GM18868 (cell line): ENCODE data around the gene DGKZ.

Source experiments
- ATAC-seq: cut with Tn5 transposase; IDR thresholded peaks from one replicate; pipeline ENCODE4 v1.9.1; 2021; ENCODE audit warnings: mild to moderate bottlenecking, moderate library complexity; ENCODE audit not compliant: unreplicated experiment

The DGKZ gene

DNA sequence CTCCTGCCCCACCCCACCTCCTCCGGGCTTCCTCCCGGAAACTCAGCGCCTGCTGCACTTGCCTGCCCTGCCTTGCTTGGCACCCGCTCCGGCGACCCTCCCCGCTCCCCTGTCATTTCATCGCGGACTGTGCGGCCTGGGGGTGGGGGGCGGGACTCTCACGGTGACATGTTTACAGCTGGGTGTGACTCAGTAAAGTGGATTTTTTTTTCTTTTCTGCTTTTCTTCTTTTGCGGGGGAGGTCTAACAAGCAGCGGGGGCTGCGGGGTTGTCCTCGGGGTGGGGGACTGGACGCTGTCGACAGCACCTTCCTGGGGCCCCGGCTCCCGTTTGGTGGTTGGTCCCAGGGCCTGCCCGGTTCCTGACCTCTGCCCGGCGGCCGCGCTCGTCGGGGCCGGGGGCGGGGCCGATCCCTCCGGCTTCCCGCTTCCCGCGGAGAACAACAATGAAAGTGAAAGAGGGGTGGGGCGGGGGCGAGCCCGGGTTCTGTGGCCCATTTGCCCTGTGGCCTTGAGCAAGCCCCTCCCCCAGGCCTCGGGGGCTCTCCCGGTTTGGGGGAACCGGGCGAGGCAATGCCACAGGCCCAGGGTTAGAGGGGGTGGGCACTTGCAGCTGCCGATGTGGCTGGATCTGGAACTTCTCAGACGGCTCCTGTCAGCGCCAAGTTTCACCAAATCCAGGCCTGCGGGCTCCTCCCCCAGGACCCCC lies 33.2 kb downstream of the DGKZ start:
- no peak for ATAC-seq

DNA sequence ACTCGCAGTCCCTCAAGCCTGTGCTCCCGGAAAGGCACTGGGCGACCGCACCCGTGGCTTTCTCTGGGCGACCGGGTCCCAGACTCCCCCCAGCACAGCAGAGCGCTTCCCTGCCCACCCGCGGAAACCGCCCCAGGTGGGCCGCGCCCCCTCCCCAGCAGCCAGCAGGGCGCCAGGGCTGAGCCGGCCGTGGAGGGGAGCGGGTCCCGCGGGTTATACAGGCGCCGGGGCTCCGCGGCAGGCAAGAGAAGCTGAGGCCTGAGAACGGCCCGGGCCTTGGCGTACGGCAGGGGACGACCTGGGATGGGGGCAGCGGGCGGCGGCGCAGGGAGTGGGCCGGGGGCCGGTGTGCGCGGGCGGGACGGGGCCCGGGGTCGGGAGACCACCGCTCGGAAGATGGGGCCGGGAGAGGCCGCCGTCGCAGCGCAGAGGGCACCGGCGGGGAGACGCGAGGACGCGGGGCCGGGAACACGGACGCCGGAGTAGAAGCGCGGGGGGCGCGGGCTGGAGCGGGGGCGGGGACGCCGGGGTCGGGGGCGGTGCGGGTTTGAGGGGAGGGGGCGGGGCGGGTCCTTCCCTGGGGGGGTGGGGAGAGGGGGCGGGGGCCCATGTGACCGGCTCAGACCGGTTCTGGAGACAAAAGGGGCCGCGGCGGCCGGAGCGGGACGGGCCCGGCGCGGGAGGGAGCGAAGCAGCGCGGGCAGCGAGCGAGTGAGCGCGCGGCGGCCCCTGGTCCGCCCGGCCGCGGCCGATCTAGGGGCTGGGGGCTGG lies 34.0 kb downstream of the DGKZ start, which contains the start of gene MDK:
Gene MDK, plus strand, starts transcription at position 622 of the 771 bp plus-strand sequence. CDS start 389 bp downstream, outside the sequence.
- no peak for ATAC-seq

DNA sequence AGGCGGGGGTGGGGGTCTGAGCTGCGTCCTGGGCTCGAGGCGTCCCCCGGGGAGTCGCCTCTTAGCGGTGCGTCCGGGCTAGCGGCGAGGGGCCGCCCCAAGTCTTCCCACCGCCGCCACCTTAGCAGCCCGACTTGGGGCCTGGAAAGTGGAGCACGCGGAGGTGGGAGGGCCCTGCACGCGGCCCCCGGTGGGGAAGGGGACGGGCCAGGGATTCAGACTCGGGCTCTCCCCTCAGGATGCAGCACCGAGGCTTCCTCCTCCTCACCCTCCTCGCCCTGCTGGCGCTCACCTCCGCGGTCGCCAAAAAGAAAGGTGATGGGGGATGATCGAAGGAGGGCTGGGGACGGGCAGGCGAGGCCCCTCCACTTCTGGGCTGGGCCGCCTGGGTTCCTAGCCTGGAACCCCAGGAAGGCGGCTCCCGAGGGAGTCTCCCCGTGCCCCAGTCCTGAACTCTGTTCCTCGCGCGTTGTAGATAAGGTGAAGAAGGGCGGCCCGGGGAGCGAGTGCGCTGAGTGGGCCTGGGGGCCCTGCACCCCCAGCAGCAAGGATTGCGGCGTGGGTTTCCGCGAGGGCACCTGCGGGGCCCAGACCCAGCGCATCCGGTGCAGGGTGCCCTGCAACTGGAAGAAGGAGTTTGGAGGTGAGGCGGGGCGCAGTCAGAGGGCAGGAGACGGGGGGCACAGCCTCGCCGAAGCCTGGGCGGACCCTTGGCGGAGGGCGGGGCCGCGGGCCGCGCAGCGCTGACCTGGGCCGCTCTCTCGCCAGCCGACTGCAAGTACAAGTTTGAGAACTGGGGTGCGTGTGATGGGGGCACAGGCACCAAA lies 34.8 kb downstream of the DGKZ start:
- no peak for ATAC-seq

DNA sequence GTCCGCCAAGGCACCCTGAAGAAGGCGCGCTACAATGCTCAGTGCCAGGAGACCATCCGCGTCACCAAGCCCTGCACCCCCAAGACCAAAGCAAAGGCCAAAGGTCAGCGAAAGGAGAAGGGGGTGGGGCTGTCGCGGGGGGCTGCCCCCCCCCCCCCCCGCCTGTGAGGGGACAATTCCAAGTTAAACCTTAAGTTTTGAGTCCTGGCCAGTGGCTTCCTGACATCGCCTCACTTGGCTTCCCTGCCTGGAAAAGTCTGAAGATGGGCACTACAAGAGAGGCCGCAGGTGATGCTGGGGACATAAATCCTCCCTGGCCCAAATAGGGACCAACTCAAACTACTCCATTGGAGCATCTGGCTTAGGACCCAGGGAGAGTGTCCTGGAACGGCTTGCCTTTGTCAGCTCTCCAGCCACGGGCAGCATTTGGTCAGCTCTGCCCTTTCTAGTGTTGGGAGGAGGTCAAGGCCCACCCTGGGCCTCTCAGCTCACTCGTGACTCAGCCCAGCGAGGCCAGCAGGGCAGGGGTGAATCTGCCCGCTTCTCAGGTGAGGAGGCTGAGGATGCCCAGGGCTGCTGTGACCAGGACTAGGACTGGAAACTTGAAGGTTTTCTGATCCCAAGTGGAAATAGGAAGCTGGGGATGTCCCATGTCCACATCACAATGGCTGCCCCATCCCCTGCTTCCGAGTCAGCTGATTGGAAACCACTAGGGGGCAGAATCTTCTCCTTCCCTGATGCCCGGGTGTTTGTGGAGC lies 35.6 kb downstream of the DGKZ start:
- ATAC-seq: no peak

DNA sequence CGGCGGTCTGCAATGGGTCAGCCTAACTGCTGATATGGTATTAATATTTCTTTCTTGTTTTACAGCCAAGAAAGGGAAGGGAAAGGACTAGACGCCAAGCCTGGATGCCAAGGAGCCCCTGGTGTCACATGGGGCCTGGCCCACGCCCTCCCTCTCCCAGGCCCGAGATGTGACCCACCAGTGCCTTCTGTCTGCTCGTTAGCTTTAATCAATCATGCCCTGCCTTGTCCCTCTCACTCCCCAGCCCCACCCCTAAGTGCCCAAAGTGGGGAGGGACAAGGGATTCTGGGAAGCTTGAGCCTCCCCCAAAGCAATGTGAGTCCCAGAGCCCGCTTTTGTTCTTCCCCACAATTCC lies 36.1 kb downstream of the DGKZ start:
- no peak for ATAC-seq

DNA sequence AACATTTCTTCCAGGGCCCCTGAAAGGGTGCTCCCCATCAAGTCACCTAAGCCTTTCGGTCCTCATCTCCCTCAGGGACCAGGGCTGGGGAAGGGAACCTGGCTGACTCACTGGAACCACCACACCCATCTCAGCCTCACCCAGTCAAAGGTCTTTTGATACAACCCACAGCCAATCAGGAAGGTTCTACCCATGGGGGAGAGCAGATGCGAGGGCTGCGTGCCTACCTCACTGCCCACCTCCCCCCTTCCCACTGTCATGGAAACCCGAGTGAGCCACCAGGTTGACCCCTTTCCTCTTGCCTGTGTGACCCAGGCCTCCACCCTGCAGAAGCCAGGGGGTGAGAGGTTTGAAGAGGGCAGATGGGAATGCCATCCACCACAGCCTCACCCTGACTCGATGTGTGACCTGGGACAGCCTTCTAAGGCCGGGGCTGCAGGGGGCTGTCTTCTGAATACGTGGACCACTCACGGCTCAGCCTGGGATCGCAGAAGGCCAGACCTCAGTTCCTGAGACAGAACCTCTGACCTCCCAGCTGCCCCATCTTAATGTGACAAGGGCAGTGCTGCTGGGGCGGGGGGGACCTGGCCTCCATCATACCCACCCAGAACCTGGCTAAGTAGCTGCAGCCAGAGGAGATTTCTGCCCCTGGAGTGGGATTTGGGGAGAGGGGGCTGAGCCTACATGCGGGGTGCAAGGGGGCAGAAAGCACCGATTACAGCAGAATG lies 36.9 kb downstream of the DGKZ start:
- no peak for ATAC-seq

DNA sequence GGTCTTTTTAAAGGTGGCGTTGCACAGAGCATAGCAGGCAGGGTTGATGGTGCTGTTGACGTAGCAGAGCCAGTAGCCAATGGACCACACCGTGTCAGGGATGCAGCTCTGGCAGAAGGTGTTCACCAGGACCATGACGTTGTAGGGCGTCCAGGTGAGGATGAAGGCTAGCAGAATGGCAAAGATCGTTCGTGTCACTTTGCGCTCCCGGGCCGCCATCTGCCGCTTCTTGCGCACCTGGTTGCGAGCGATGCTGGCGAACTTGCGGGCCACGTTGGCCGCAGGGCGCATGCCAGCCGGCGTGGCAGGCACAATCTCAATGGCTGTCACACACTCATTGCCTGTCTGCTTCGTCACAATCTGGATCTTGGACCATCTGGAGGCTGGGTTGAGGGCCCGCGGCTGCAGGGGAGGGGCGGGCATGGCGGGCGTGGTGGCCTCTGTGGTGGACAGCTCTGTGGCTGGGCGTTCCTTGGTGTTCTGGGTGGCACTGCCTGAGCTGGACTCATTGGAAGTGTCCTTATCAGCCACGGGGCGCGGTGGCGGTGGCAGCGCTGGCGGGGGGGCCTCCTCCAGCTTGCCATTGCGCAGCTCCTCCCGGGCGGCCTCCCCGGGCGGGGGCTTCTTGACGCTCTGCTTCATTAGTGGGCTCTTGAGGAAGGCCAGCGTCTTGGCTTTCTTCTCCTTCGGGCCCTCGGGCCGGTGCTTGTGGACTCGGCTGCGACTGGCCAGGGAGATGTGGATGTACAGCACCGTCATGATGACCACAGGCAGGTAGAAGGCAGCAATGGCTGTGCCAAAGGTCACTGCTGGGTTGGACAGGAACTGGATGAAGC lies 38.1 kb downstream of the DGKZ start:
- ATAC-seq: no peak

DNA sequence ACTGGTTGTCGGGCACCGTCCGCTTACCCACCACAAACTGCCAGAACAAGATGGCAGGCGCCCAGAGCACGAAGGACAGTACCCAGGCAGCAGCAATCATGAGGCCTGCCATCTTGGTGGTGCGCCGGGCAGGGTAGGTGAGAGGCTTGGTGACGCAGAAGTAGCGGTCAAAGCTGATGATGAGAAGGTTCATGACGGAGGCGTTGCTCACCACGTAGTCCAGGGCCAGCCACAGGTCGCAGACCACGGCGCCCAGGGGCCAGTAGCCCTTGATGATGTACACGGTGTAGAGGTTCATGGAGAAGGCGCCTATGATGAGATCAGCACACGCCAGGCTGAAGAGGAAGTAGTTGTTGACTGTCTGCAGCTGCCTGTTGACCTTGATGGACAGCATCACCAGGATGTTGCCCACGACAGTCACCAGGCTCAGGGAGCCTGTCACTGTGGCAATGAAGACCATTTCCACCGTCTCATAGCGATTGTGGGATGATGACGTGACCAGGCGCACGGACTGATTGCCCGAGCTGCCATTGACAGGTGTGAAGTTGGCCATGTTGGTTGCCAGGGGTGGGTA lies 38.8 kb downstream of the DGKZ start:
- no peak for ATAC-seq

DNA sequence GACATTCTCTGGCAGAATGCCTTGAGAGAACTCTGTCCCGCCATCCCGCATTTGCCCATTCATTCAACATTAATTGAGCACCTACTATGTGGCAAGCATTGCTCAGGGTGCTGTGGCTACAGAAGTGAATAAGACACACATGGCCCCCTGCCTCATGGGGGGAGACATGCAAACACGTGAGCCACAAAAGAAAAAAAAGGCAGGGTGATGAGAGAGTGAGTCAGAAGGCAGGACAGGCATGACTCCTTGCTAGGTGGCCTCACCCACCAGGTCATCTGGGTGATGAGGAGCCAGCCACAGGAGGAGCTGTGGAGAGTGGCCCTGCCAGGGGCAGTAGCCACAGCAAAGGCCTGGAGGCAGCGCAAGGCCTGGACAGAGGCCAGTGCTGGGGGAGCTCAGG lies 39.4 kb downstream of the DGKZ start:
- ATAC-seq: no peak

DNA sequence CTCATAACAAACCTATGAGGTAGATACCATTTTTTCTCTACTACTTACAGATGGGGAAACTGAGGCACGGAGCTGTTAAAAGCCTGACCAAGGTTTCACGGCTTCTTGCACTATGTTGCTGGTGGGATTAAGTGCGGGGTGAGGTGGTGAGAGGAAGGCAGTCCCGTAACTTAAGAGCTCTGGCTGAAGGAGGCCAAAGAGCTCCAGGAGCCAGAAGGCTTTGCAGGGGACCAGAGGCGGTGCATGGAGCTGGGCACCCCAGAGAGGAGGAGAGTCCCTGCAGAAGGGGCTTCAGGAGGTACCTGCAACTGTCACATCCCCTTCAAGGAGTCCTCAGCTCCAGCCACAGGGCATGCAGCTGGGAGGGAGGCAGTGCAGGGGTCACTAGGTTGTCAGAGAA lies 40.2 kb downstream of the DGKZ start:
- ATAC-seq: no peak

DNA sequence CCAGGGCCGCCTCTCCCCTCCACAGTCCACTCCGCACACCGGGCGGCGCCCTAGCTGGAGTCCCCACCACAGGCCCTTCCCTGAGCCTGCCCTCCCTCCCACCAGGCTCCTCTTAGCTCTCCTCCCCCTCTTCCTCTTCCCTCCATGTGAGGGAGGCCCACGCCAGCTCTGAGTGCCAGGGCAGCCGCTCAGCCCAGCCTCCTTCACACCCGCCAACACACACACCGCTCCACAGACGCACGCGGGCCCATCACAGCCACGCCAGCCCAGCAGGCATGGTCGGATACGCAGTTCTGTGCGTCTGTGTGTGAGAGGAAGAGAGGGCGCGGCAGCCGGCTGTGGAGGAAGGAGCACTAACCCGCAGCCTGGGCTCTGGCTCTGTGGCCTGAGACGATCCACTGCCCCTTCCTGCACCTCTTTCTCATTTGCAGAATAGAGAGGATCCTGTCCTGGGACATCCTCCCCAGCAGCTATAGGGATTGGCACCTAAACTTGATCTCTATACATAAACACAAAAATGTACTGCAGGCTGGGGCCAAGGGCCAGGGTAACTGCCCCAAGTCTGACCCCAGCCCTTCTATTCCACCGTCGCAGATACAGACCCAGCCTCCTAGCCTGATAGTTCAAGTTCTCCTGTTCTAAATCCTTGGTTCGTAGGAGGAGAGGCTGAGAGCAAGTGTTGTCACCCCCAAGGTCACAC lies 40.8 kb downstream of the DGKZ start:
- ATAC-seq: no peak

DNA sequence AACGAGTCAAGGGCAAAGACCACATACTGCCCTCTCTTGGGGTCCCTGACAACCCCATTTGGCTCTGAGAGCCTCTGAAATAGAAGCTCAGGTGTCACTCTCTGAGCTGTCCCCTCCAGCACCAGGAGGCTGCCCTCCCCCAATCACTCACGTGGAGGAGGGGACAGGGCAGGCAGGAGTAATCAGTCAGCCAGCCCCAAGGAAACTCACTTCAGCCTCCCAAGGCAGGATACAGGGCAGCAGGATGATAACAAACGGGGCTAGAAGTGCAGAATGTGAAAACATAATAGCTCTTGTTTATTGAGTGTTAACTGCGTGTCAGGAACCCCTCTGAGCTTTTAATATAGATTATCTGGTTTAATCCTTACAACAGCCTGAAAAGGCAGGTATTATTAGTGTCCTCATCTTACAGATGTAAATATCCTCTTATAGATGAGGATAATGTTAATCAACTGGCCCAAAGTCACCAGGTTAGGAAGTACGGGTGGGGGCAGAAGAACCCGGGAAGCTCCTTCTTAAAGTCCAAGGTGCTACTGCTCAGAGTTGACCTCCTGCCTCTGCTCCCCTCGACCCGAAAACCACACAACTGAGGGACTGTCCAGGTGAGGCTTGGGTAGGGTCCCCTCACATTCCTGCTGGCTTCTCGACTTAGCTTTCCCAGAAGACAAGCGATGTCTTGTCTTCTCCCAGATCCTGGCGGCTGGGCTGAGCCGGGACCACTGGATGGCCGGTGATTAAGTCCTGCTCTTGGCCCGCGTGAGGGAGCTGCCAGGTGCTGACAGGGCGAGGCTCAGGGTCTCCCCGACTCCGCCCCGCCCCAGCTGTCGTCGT lies 41.6 kb downstream of the DGKZ start:
- ATAC-seq: no peak

DNA sequence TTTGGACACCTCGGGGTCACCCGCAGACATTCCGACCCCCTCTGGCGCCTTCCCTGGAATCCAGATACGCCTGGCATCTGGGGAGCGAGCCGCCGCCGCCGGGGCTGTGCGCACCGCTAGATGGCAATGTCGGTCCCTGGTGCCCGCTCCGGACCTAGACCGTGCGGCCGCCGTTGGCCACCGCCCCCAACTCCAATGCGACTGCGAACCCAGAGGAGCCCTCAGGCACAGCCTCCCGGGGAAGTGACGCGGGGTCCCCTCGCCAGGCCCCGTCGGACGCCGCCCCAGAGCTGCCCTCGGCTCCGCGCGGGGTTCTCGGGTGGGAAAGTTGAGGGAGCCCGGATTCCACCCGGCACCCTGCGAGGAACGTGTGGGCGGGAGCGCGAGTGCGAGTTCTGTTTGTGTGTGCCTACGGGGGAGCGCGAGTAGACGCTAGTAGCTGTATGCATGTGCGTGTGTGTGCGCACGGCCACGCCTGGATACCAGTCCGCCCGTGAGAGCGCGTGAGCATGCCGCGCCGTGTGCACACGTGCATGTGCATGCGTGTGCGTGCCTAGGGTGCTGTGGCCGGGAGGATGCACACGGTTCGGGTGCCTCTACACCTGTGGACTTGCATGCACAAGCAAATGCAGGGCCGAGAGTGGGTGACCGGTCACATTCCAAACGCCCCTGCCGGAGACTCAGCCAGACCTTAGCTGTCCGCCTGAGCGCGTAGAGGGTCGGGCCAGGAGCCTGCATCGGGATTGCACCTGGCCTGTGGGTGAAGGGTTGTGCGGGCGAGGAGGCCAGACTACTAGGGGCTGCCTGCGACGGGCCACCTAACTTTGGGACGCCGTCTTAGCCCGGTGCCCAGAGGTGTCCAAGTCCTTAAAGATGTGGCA lies 42.4 kb downstream of the DGKZ start:
- ATAC-seq: peak; percentile 47

DNA sequence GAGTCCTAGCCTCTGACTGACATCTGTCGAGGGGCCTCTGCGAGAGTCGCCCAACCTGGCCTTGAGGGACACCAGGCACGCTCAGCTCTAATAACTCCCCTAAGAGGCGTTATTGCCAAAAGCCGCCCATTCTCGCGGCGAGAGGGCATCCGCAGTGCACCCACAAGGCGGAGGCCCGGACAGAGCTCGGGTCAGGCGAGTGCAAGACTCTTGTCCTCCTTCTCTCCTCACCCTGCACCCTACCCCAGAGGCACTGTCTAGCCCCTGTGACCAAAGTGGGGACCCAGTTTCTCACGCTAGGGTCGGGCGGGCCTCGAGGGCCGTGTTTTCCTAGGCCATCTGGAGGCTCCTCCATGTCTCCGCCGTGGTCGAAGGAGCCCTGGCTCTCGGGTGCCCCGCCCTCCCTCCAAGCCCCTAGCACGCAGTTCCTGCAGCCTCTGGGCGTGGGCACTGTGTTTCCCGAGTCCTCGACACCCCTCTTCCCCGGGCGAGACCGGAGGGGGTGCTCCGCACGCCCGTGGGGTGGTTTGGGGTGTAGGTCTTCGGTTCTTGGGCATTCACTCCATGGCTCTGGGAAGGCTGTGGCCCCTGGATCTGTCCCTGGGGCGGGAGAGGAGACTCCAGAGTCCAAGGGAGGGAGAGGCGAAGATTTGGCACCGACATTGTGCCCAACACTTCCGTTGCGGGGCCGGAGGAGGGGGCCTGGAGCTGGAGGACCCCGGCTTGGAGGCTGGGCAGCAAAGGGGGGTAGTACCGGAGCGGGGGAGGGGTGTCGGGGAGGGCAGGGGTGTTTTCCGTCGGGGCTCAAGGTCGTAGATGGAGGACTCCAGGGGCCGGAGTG lies 43.3 kb downstream of the DGKZ start:
- ATAC-seq: no peak

DNA sequence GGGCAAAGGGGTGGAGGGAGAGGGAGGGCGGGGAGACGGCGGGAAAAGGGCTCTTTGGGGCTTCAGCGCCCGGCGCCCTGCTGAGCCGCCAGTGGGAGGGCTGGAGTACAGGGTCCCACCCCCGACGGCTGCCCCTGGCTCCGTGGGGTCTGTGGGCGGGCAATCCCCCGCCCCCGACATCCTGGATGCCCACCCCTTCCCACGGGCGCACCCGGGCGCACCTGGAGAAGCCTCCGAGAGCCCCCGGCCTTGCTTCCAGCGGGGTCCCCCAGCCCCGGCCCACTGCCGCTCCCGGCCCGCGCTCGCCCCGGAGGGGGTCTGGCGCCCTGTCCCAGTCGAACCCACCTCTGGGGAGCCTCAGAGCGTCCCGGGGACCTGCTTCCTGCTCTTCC lies 43.9 kb downstream of the DGKZ start:
- ATAC-seq: no peak
